ENCODE measurements around the gene RBBP8NL.

Gene RBBP8NL

DNA sequence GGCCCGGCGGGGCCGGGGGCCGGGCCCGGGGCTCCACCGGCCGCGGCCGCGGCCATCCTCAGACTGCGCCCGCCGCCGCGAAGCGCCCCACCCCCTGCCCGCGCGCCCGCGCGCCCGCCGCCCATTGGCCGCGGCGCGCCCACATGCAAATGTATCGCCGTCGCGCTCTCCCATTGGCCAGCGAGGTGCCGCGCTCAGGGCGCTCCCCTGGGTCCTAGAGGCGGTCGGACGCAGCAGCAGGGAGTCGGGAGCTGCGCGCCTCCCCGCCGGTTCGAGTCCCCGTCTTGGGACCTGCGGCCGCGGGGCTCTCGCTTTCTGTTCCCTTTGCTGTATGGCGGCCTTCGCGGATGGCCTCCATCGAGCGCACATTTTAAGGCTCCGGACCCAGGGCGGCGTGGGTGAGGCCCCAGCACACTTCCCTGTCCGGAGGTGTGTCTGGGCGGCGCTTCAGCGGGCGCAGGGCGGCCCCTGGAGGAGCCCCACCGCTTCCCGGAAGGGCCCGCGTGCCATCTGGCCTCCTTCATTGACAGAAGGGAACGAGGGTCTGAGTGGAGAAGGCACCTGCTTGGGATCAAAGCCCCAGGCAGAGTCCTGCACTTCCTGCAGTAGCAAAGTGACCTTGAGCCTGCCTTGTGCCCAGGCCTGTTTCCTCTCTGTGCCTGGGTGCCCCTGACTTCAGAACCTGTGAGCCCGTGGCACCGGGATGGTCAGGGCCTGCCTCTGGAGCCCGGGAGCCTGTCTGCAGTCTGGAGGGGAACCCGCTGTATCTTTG is 19.9 kb downstream of the RBBP8NL start, which contains the start of gene CABLES2:
Gene CABLES2, minus strand, starts transcription at position 65 of the 772 bp plus-strand sequence. Its CDS starts 9 bp downstream, at position 56.
- DNase-seq (ENCODE audit: low read depth in 2 of 2), result peak; percentile 70 to 73

DNA sequence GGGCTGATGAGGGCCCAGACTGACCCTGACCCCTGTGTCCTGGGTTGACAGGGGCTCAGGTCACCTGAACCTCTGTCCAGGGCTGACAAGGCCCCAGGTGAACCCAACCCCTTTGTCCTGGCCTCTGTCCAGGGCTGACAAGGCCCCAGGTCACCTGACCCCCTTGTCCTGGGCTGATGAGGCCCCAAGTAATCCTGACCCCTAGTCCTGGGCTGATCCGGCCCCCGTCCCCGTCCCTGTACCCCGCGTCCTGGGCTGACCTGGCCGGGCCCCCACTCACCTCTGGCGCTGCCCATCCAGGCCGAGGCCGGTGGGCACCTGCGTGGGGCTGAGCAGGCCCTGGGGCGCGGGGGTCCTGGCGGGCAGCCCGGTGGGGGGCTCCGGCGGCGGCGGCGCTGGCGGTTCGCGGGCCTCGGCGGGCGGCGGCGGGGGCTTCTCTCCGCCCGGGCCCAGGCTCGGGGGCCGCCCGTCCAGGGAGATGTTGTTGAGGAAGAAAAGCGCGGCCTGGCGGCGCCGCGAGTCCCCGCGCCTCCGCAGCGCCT is 20.6 kb downstream of the RBBP8NL start:
- DNase-seq (ENCODE audit: low read depth in 2 of 2), result no peak

DNA sequence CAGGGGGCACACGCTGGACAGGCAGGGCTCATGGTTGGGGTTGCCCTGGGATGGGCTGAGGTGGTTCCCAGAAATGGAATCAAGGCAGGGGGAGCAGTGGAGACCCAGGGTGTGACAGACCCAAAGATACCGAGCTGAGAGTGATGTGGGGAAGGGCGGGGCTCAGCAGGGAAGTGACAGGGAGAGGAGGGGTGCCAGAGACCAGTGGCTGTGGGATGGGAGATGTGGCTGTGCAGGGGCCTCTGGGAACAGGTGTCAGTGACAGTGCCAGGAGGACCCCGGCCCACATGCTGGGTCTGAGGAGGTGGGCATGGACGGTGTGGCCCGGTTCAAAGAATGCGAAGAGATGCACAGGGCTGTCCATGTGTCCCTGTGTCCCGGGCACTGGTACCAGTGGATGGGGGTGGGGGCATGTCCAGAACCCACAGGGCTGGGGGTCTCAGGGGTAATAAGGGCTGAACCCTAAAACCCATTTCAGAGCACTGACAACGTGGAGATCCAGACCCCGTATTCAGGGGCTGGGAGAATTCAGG is 21.3 kb downstream of the RBBP8NL start:
- no peak for DNase-seq (ENCODE audit: low read depth in 2 of 2)

DNA sequence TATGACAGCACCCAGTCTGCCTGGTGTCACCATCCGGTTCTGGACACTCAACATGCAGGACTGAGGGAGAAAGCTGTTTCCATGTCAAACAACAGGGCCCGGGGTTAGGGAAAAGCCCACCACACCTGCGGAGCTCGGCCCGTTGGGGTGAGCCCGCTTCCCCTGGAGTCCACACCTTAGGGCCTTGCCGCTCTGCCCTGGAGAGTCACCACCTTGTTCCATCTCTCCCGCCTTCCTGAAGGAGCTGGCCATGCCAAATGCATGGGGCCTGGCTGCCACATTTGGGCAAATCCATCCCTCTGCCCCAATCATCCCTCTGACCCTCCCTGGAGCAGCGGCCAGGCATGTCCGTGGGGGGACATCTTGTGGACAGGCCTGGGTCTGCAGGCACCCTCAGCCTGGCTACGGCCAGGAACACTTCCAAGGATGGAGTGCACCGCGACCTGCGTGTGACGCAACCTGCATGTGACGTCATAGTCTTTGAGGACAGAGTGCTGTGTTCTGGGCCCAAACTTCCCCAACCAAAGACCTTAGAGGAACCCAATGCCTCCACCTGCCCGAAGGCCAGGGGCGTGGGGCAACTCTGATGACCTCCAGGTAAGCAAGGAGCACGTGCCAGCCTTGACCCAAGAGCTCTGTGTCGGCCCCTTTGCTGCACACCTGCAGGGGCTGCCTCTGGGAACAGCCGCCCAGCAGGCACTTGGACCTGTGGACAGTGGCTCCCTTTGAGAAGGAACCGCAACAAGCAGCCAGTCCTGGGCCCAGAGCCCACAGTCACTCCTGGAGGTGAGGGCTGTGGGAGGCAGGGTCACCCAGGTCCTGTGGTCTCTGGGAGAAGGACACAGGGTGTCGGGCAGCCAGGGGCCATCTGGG is 22.0 kb downstream of the RBBP8NL start:
- no peak for DNase-seq (ENCODE audit: low read depth in 2 of 2)

DNA sequence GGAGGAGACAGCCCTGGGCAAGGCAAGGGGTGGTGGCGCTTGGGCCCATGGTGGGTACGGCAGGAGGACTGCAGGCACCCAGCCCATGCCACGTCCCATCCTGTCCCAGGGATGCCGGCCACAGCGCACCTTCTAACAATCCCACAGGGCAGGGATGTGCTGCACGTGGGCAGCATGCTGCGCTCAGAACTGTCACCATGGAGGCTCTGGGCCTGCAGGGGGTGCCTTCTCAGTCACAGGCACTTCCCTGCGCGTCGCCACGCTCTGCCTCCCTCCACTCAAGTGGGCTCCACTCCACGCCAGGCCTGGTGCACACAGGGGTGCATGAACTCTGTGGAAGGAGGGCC is 22.6 kb downstream of the RBBP8NL start:
- DNase-seq (ENCODE audit: low read depth in 2 of 2), result no peak

DNA sequence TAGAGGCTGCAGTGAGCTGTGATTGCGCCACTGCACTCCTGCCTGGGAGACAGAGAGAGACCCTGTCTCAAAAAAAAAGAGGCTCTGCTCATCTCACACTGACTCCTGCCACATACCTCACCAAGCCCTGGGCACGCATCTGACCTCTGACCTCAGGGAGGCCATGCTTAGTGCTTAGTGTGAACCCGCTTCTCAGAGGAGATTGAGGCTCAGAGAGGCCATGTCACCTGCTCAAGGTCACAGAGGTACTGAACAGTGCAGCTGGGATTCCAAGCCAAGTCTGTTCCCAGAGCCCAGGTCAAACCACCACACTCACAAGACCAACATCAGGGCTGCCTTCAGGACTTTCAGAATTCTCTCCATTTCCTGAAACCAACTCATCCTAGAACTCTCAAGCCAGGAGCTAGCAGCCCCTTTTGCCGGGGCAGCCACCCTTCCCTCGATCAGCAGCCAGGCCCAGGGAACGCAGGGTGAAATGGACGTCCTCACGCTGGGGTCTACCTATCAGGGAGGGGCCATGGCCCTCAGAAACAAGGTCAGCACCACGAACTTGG is 23.1 kb downstream of the RBBP8NL start:
- no peak for DNase-seq (ENCODE audit: low read depth in 2 of 2)

DNA sequence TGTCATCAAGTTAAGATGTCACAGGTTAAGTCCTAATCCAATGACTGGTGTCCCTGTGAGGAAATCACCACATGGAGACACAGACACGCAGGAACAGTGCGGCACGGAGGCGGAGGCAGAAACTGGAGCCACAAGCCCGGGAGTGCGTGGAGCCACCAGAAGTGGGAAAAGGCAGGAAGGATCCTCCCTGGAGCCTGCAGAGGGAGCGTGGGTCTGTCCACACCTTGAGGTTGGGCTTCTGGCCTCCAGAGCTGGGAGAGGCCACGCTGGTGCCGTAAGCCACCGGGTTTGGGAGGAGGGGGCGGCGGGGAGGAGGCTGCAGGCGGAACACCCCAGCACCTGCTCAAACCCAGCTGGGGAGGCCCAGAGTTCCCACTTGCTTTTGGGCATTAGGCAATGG is 24.0 kb downstream of the RBBP8NL start:
- no peak for DNase-seq (ENCODE audit: low read depth in 2 of 2)

DNA sequence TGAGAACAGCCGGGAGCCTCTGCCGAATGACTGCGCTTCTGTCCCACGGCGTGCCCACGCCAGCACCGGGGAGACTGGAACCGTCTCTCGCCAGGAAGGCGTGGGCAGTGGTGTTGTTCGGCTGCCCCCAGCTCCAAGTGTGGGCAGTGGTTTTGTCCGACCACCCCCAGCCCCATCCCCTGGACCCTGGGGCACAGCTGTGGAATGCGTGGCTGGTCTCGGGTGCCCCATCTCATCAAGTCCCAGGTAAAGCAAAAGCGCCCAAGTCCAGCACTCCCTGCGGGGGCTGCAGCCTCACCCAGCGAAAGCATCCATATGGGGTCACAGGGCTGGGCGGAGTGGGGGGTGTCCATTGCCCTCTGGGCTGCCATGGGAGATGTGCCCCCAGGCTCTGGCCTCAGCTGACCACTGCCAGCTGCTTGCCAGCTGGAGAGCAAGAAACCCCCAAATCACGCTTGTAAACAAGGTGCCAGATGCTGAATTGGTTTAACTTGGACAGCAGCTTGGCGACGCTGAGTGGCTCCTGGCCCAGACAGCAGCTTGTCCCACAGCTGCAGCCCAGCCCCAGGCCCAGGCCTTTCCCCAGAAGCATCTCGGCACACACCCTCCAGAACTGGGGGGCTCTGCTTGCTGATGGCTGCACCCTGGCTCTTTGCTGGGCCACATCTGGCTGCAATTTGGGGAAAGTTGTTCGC is 24.7 kb downstream of the RBBP8NL start:
- DNase-seq (ENCODE audit: low read depth in 2 of 2), result no peak

DNA sequence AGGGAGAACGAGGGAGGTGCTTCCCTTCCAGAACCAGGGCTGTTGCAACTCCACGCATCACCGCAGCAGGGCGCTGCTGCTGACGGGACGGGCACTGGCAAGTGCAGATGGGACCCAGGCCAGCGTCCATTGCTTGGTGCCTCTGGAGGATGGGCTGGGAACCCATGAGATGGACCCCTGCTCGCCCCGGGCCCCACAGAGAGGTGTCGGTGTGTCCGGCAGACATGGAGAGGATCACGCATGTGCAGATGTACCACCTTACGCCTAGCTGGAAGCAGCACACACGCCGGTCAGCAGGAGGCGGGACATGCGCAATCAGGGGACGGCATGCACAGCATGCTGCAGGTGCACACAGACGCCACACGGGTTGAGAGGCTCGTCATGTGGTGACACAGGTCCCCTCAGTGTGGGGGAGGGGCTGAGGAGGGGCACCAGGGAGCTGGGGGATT is 26.0 kb downstream of the RBBP8NL start:
- DNase-seq (ENCODE audit: low read depth in 2 of 2), result no peak

DNA sequence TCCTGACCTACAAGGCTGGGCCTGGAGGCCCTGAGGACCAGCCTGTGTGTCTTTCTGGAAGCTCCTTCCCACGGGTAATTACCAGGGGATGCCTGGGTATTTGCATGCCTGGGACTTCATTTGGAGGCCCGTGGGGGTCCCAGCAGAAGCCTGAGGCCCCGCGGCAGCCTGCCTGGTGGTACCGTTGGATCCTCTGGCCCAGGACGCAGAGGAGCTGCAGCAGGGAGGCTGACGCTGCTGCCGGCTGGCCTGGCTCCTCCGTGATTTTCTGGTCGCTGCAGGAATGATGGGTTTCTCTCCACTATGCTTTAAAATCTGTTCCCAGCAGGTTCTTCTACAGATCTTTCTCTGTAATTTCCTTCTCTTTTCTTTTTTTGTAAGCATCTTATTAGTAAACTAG is 26.8 kb downstream of the RBBP8NL start:
- DNase-seq (ENCODE audit: low read depth in 2 of 2), result no peak

DNA sequence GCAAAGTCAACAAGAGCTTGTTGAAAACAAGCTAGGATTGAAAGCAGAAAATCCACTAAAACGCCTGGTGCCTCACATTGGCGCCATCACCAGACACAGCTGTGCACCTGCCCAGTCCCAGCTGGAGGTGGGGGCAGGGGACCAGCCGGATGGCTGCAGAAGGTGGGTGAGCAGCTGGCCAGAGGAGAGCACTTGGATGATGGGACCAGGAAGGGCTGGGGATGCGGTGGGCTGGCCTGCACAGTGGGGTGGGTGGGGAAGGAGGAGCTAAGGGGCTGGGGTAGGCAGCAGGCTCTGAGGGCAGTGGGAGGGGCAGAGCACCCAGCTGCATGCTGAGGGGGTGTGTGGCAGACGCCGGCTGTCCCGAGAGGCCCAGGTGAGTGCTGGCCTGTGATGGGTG is 27.3 kb downstream of the RBBP8NL start:
- no peak for DNase-seq (ENCODE audit: low read depth in 2 of 2)

DNA sequence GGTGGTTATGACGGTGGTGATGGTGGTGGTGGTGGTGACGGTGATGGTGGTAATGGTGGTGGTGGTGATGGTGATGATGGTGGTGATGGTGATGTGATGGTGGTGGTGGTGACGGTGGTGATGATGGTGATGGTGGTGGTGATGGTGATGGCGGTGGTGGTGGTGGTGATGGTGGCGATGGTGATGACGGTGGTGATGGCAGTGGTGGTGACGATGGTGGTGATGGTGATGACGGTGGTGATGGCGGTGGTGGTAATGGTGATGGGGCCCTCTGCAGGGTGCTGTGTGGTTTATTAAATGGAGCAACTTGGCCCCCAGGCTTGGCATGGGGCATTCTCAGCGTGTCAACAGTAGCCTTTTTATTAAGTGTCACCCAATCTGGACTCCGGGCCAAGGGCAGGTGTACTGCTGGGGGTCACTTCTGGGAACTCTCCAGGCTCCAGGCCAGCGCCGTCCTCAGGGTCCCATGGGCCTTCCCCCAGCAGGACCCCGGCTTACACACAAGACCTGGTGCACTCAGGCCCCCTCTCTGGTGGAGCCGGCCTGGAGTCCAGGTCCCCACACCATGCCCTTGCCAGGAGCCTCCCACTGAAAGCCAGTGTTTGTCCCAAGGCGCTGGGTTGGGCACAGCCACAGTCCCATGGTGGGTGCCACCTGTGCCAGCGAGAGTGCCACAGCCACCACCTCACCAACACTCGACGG is 29.1 kb downstream of the RBBP8NL start:
- no peak for DNase-seq (ENCODE audit: low read depth in 2 of 2)

DNA sequence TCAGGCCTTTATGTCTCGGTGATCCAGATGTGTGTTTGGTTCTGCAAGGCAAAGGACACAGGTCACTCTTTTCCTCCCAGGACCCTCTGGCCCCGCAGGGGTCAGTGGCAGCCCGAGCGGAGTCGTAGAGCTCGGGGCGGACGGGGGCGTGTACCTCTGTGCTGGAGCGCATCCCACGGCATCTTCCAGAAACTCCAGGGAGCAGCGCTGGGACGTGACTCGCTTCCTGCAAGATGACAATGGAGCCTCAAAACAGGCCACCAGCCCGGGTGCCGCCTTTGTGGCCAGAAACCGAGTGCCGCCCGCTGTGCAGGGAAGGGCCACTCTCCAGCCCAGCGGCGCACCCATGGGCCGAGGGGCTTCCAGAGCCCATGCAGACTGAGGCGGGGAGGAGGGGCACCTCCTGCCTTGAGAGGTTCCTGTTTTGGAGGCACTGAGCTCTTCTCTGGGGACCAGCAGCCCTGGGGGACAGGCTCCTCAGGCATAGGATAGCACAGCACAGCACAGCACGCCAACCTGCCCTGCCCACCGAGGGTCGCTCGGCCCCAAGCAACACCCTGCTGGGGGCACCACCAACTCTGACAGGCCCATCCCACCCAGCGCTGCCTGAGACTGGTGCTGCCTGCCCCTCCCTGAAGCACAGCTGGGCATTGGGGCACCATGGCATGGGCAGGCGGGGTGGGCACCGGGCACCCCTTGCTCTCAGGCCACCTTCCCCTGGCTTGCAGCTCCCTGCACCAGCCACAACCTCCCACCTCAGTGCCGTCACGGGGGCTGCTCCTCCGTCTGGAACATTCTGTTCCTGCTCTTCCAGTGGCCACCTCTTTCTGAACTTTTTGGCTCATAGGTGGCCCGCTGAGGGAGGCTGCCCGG is 30.7 kb downstream of the RBBP8NL start:
- DNase-seq (ENCODE audit: low read depth in 2 of 2), result no peak

DNA sequence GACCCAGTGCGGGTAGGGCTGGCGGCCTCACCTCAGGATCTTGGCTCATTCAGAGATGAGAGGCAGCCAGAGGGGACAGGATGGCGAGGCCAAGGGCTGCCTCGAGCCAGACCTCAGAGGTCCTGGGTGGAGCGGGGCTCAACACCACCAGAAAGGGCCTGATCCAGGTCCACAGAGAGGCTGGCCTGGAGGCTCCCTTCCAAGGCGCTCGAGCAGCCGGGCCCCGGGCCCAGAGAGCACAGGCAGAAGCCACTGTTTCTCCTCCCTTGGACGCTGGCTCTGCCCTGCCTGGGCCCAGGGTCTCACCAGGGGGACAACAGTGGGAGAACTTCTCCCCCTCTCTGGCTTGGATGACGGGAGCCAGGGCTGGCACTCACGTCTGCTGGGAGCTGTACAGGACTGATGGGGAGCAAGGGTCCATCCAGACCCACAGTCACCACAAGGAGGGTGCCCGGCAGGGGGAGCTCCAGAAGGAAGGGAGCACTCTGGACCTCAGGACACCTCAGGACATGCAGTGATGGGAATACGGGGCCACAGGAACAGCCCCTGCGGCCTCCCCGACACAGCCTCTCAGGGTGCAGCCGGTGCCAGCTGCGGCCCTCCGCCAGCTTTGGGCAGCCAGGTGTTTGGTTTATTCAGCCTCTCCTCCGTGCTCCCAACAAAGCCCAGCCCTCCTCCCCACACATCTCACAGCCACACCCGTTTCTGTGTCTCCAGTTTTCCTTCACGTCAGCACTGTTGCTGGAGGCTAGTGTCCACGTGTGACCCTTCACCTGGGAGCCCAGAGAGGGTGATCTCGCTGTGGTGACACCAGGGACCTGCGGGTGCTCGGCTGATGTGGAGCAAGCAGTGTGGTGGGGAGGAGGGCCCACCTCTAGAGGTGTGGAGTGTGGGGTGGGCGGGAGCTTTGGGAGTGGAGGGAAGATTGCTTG is 31.8 kb downstream of the RBBP8NL start:
- DNase-seq (ENCODE audit: low read depth in 2 of 2), result no peak

DNA sequence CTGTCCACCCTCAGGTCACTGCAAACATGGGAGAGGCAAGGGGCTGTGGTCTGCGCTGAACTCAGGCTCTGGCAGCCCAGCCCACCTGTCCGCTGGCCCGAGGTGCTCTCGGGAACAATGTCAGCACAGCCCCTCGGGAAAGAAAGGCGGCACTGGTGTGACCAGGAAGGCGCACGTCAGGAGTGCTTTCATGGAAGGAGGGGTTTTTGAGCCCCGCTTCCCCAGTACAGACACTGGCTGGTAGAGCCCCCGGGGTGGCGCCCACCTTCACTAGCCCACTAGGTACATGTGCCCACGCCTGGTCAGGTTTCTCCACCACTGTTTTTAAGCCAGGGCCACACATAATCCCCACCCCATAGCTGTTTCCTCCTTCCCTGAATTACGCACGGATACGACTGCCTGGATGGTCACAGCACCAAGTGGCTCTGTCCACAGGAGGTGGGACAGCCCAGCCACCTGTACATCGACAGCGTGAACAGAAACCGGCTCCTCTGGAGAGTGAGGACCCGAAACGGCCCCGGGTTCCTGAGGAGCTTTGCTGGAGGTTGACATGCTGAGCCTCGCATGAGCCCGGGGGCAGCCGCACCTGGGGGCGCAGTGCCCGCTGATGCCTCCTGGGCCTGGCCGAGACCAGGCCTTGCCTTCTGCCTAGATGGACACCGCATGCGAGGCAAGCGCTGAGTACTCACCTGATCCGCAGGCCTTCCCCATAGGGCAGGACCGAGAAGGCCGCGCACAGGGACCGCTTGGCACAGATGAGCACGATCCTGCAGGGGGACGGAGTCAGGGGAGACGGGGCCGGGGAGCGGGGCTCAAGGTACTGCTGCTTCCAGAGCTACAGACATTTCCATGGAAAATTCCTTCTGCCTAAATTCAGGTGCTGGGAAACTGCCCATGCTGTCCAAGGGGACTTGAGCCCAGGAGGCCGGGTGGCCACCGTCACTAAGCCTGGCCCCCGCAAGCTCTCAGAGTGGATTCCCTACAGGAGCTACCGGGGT is 32.8 kb downstream of the RBBP8NL start:
- no peak for DNase-seq (ENCODE audit: low read depth in 2 of 2)

DNA sequence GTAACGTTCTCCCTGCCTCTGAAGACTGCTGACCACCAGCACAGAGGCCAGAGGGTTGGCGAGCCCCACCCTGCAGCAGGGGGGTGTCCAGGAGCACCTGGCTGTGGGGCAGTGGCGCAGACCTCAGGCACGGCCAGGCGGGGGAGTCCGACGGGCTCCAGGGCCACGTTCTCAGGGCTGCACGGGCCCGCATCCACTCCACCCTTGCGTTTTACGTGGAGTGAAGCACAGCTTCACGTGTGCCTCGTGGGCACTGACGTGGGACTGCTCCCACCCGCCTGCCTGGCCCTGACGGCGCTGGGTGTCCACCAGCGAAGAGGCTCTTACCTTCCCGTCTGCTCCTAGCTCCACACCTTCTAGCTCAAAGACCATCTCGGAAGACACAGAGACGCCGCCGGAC is 33.5 kb downstream of the RBBP8NL start:
- DNase-seq (ENCODE audit: low read depth in 2 of 2), result no peak

DNA sequence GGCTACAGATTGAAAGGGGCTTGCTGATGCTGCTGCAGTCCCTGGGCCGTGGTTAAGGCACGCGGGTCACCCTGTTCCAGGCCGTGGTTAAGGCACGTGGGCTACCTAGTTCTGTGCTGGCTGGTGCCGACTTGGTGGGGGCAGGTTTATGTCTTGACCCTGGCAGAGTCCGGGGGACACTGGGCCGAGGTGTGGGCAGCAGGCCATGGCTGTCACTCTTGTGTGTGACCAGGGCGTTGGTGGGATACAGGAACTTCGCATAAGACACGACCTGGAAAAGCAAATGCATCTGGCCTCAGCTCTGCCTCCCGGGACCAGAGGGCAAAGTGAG is 34.0 kb downstream of the RBBP8NL start:
- DNase-seq (ENCODE audit: low read depth in 2 of 2), result no peak

Data from stimulated activated CD4-positive, alpha-beta T cell treated with anti-CD3 and anti-CD28 coated beads, Interleukin-1b, Interleukin-23, amount 100 ng/mL, for 1 hour (primary cell).